ENCODE results near the gene HNF1A.

- TF ChIP-seq CTCF (IDR thresholded peaks at IDR 0.05): no peak
- no peak for TF ChIP-seq POLR2A (IDR thresholded peaks at IDR 0.05)
Observed at GRCh38 chr12:120936197-120936596, 42.1 kb upstream of the HNF1A start.
